Activated naive CD4-positive, alpha-beta T cell treated with anti-CD3 and anti-CD28 coated beads for 36 hours (primary cell): Measurements from ENCODE around the gene LNPK. TPM values are rescaled to one million over a fixed set of nuclear protein-coding genes. Genes with fewer than 3 reads are reported as not detected.
"Not testable (repeated sequence)": the region's sequence is repeated elsewhere in the genome, so short reads cannot be mapped to it uniquely, and the experiment has no call there.

Experiments
- CTCF ChIA-PET: fragments of 350-600 bp; sonication (Branson Sonifier 250); formaldehyde crosslinking; loops from one replicate; lab custom pipeline; 2021; ENCODE audit warnings: antibody characterized with exemption; lab: Charles Lee
- DNase-seq: peaks from one replicate; pipeline ENCODE4 v3.0.0-alpha.2; 2020
- H3K27ac Mint-ChIP-seq: one replicate; pipeline ENCODE4 v1.8.0; 2021; ENCODE audit warnings: mild to moderate bottlenecking, mixed read lengths
- H3K27me3 Mint-ChIP-seq: one replicate; pipeline ENCODE4 v1.8.0; 2021; ENCODE audit warnings: low read depth, mixed read lengths
- H3K36me3 Mint-ChIP-seq: one replicate; pipeline ENCODE4 v1.8.0; 2021; ENCODE audit warnings: low read depth, mixed read lengths
- H3K4me1 Mint-ChIP-seq: one replicate; pipeline ENCODE4 v1.8.0; 2021; ENCODE audit warnings: low read depth, mixed read lengths
- H3K4me3 Mint-ChIP-seq: one replicate; pipeline ENCODE4 v1.8.0; 2021; ENCODE audit warnings: mild to moderate bottlenecking, moderate library complexity, mixed read lengths
- H3K9me3 Mint-ChIP-seq: one replicate; pipeline ENCODE4 v1.8.0; 2021; ENCODE audit warnings: mixed read lengths
- intact Hi-C: fragments of 100-400 bp; cut with micrococcal nuclease; formaldehyde crosslinking; loops from one replicate; pipeline ENCODE4 v1.15.1; 2023
- total RNA-seq, 2 experiments: library from RNA; stranded (reverse); gene quantifications; one replicate each; pipeline ENCODE4 v1.2.3, GENCODE V29; 2021

Gene LNPK
- total RNA-seq, 2 experiments from 2014 or later, result 22.2 to 23.9 TPM

- CTCF ChIA-PET, result interaction anchor here (0.8 kb wide), 1 partner anchor 20 kb away, joined by 3 read pairs; no protein-coding TSS in a partner anchor
- Mint-ChIP-seq H3K4me1 (no peaks in the 10 kb centered on the region), H3K36me3 (peaks cover 19% of the 10 kb centered on the region), H3K9me3 (no peaks in the 10 kb centered on the region), H3K27ac (no peak overlapping the region), H3K4me3 (no peak overlapping the region), H3K27me3 (no peaks in the 10 kb centered on the region)
- intact Hi-C loops, result no loop called here
- no peak for DNase-seq
Observed at GRCh38 chr2:175929850-175930249, 72.2 kb downstream of the LNPK start.

- Mint-ChIP-seq H3K9me3 (no peaks in the 10 kb centered on the region), H3K27ac (no peak overlapping the region), H3K36me3 (peaks cover 13% of the 10 kb centered on the region), H3K4me1 (no peaks in the 10 kb centered on the region), H3K4me3 (no peak overlapping the region), H3K27me3 (no peaks in the 10 kb centered on the region)
- intact Hi-C loops, result no loop called here
- DNase-seq, result no peak
- CTCF ChIA-PET, result no interaction called here
Observed at GRCh38 chr2:175926272-175926671, 75.8 kb downstream of the LNPK start.

GRCh38 chr2:175922160-175922559 lies 79.9 kb downstream of the LNPK start:
- H3K27me3 Mint-ChIP-seq, result no peaks in the 10 kb centered on the region
- no peaks in the 10 kb centered on the region for H3K9me3 Mint-ChIP-seq
- CTCF ChIA-PET, result no interaction called here
- no peaks in the 10 kb centered on the region for H3K4me1 Mint-ChIP-seq
- intact Hi-C loops, result no loop called here
- H3K36me3 Mint-ChIP-seq, result peaks cover 2% of the 10 kb centered on the region
- no peak for DNase-seq
- no peak overlapping the region for H3K4me3 Mint-ChIP-seq
- H3K27ac Mint-ChIP-seq, result no peak overlapping the region

GRCh38 chr2:175918935-175919334 lies 83.1 kb downstream of the LNPK start:
- no peaks in the 10 kb centered on the region for H3K36me3 Mint-ChIP-seq

GRCh38 chr2:175914846-175915245 lies 87.2 kb downstream of the LNPK start:
- H3K36me3 Mint-ChIP-seq, result no peaks in the 10 kb centered on the region
- H3K9me3 Mint-ChIP-seq, result peaks cover 4% of the 10 kb centered on the region
- DNase-seq, result no peak

More at GRCh38 chr2:175918935-175919334, 83.1 kb downstream of the LNPK start:
- Mint-ChIP-seq H3K9me3 (no peaks in the 10 kb centered on the region), H3K4me1 (no peaks in the 10 kb centered on the region), H3K4me3 (no peak overlapping the region), H3K27ac (no peak overlapping the region), H3K27me3 (peaks cover 10% of the 10 kb centered on the region)
- no peak for DNase-seq
- CTCF ChIA-PET, result no interaction called here
- intact Hi-C loops, result no loop called here

GRCh38 chr2:175913849-175914743 lies 88.0 kb downstream of the LNPK start:
- H3K36me3 Mint-ChIP-seq, H3K4me1 Mint-ChIP-seq, DNase-seq, H3K4me3 Mint-ChIP-seq, H3K9me3 Mint-ChIP-seq, intact Hi-C loops, CTCF ChIA-PET, H3K27ac Mint-ChIP-seq: not testable (repeated sequence)
- H3K27me3 Mint-ChIP-seq, result peaks cover 24% of the 10 kb centered on the region

More at GRCh38 chr2:175914846-175915245, 87.2 kb downstream of the LNPK start:
- intact Hi-C loops, result no loop called here
- Mint-ChIP-seq H3K27me3 (peaks cover 24% of the 10 kb centered on the region), H3K4me3 (no peak overlapping the region), H3K4me1 (no peaks in the 10 kb centered on the region), H3K27ac (no peak overlapping the region)
- CTCF ChIA-PET, result no interaction called here

GRCh38 chr2:175913267-175913666 lies 88.8 kb downstream of the LNPK start:
- H3K4me3 Mint-ChIP-seq, intact Hi-C loops, DNase-seq, H3K9me3 Mint-ChIP-seq, H3K27ac Mint-ChIP-seq, H3K4me1 Mint-ChIP-seq, H3K36me3 Mint-ChIP-seq: not testable (repeated sequence)
- peaks cover 27% of the 10 kb centered on the region for H3K27me3 Mint-ChIP-seq
- CTCF ChIA-PET, result interaction anchor here (0.7 kb wide), 1 partner anchor 98 kb away, joined by 3 read pairs; no protein-coding TSS in a partner anchor

- intact Hi-C loops, result no loop called here
- CTCF ChIA-PET, result no interaction called here
- H3K4me1 Mint-ChIP-seq, result no peaks in the 10 kb centered on the region
- no peak overlapping the region for H3K27ac Mint-ChIP-seq
- no peaks in the 10 kb centered on the region for H3K9me3 Mint-ChIP-seq
- H3K4me3 Mint-ChIP-seq, result no peak overlapping the region
- DNase-seq, result no peak
- no peaks in the 10 kb centered on the region for H3K36me3 Mint-ChIP-seq
- H3K27me3 Mint-ChIP-seq, result peaks cover 28% of the 10 kb centered on the region
Observed at GRCh38 chr2:175904035-175904434, 98.0 kb downstream of the LNPK start.

GRCh38 chr2:175903384-175903936 lies 98.6 kb downstream of the LNPK start:
- Mint-ChIP-seq H3K9me3 (no peaks in the 10 kb centered on the region), H3K4me1 (no peaks in the 10 kb centered on the region), H3K27me3 (peaks cover 27% of the 10 kb centered on the region), H3K4me3 (no peak overlapping the region), H3K36me3 (no peaks in the 10 kb centered on the region), H3K27ac (no peak overlapping the region)
- intact Hi-C loops, result no loop called here
- DNase-seq, result no peak
- CTCF ChIA-PET, result interaction anchor here (0.6 kb wide), 1 partner anchor 747 kb away, joined by 3 read pairs; no protein-coding TSS in a partner anchor

GRCh38 chr2:175895957-175896356 lies 106.1 kb downstream of the LNPK start:
- intact Hi-C loops, DNase-seq, H3K4me3 Mint-ChIP-seq, H3K4me1 Mint-ChIP-seq, H3K36me3 Mint-ChIP-seq, H3K9me3 Mint-ChIP-seq, H3K27ac Mint-ChIP-seq, CTCF ChIA-PET: not testable (repeated sequence)
- H3K27me3 Mint-ChIP-seq, result peaks cover 26% of the 10 kb centered on the region

- intact Hi-C loops, result no loop called here
- Mint-ChIP-seq H3K27ac (no peak overlapping the region), H3K4me1 (no peaks in the 10 kb centered on the region), H3K4me3 (no peak overlapping the region), H3K36me3 (no peaks in the 10 kb centered on the region), H3K27me3 (peaks cover 37% of the 10 kb centered on the region), H3K9me3 (peaks cover 5% of the 10 kb centered on the region)
- CTCF ChIA-PET, result no interaction called here
- DNase-seq, result no peak
Observed at GRCh38 chr2:175892046-175892445, 110.0 kb downstream of the LNPK start.

GRCh38 chr2:175890636-175891242 lies 111.3 kb downstream of the LNPK start:
- intact Hi-C loops, result no loop called here
- Mint-ChIP-seq H3K9me3 (peaks cover 2% of the 10 kb centered on the region), H3K27me3 (peaks cover 37% of the 10 kb centered on the region), H3K4me1 (no peaks in the 10 kb centered on the region), H3K4me3 (no peak overlapping the region), H3K36me3 (no peaks in the 10 kb centered on the region), H3K27ac (no peak overlapping the region)
- DNase-seq, result no peak
- CTCF ChIA-PET, result interaction anchor here (2.2 kb wide), 1 partner anchor 12 kb away, joined by 4 read pairs; no protein-coding TSS in a partner anchor
